Measurements from ENCODE around the gene ZNF200.
"Not testable (repeated sequence)": the region's sequence is repeated elsewhere in the genome, so short reads cannot be mapped to it uniquely, and the experiment has no call there.

ZNF200 gene

GRCh38 chr16:3254309-3254708 lies 19.4 kb upstream of the ZNF200 start:
- no peak for DNase-seq (ENCODE audit: low read depth in 2 of 2)

- DNase-seq (ENCODE audit: low read depth in 2 of 2): no peak
These were observed 18.0 kb upstream of the ZNF200 start for GRCh38 chr16:3252967-3253366.

- DNase-seq (ENCODE audit: low read depth in 2 of 2): no peak
These were observed 14.5 kb upstream of the ZNF200 start for GRCh38 chr16:3249451-3249850.

GRCh38 chr16:3249020-3249419 lies 14.1 kb upstream of the ZNF200 start:
- DNase-seq (ENCODE audit: low read depth in 2 of 2): no peak

- no peak for DNase-seq (ENCODE audit: low read depth in 2 of 2)
These were observed 13.6 kb upstream of the ZNF200 start for GRCh38 chr16:3248596-3248995.

- no peak for DNase-seq (ENCODE audit: low read depth in 2 of 2)
These were observed 11.9 kb upstream of the ZNF200 start for GRCh38 chr16:3246876-3247275.

- no peak for DNase-seq (ENCODE audit: low read depth in 2 of 2)
These were observed 11.0 kb upstream of the ZNF200 start for GRCh38 chr16:3246002-3246401.

GRCh38 chr16:3243882-3244281 lies 8.9 kb upstream of the ZNF200 start:
- no peak for DNase-seq (ENCODE audit: low read depth in 2 of 2)

GRCh38 chr16:3242709-3243108 lies 7.8 kb upstream of the ZNF200 start:
- no peak for DNase-seq (ENCODE audit: low read depth in 2 of 2)

- no peak for DNase-seq (ENCODE audit: low read depth in 2 of 2)
These were observed 6.8 kb upstream of the ZNF200 start for GRCh38 chr16:3241761-3242160.

GRCh38 chr16:3235856-3236669 lies 1.1 kb upstream of the ZNF200 start:
- peak in 1 of 2 experiments; percentile 19 for DNase-seq (ENCODE audit: low read depth in 2 of 2)

- no peak for DNase-seq (ENCODE audit: low read depth in 2 of 2)
These were observed 458 bp downstream of the ZNF200 start for GRCh38 chr16:3234543-3234856.

GRCh38 chr16:3223913-3224515 lies 10.9 kb downstream of the ZNF200 start:
- DNase-seq (ENCODE audit: low read depth in 2 of 2): no peak

- no peak for DNase-seq (ENCODE audit: low read depth in 2 of 2)
These were observed 14.1 kb downstream of the ZNF200 start for GRCh38 chr16:3220839-3221238.

GRCh38 chr16:3216263-3216640 lies 18.7 kb downstream of the ZNF200 start:
- no peak for DNase-seq (ENCODE audit: low read depth in 2 of 2)

- no peak for DNase-seq (ENCODE audit: low read depth in 2 of 2)
These were observed 19.2 kb downstream of the ZNF200 start for GRCh38 chr16:3215601-3216262.

- DNase-seq (ENCODE audit: low read depth in 2 of 2): no peak
These were observed 19.9 kb downstream of the ZNF200 start for GRCh38 chr16:3214904-3215600.

- DNase-seq (ENCODE audit: low read depth in 2 of 2): no peak
These were observed 22.4 kb downstream of the ZNF200 start for GRCh38 chr16:3212567-3212966.

GRCh38 chr16:3212006-3212405 lies 23.0 kb downstream of the ZNF200 start:
- DNase-seq (ENCODE audit: low read depth in 2 of 2): no peak

- DNase-seq (ENCODE audit: low read depth in 2 of 2): no peak
These were observed 27.6 kb downstream of the ZNF200 start for GRCh38 chr16:3207086-3207953.

- DNase-seq (ENCODE audit: low read depth in 2 of 2): not testable (repeated sequence)
These were observed 29.0 kb downstream of the ZNF200 start for GRCh38 chr16:3205939-3206338.
